ENCODE data around the gene RAB7B.

RAB7B gene

GRCh38 chr1:206002160-206002559 lies 1.0 kb downstream of the RAB7B start:
- no peaks in the 10 kb centered on the region for H3K36me3 ChIP-seq (ENCODE audit: control insufficient read depth, low read length)
- H3K4me3 ChIP-seq (ENCODE audit: low read length), result no peak overlapping the region
- H3K4me1 ChIP-seq (ENCODE audit: control insufficient read depth, low read length), result no peaks in the 10 kb centered on the region
- no peaks in the 10 kb centered on the region for H3K79me2 ChIP-seq (ENCODE audit: control insufficient read depth, low read length)
- no peaks in the 10 kb centered on the region for H3K9me2 ChIP-seq (replicated peaks; ENCODE audit: control insufficient read depth, low read length)
- TF ChIP-seq EZH2phosphoT487 (IDR thresholded peaks at IDR 0.05; ENCODE audit: borderline replicate concordance, low read length) (no peak), CTCF (IDR thresholded peaks at IDR 0.05; ENCODE audit: low read depth, low read length, poor library complexity, severe bottlenecking) (no peak)
- no peak overlapping the region for H3K4me2 ChIP-seq (ENCODE audit: low read length)
- H3K27ac ChIP-seq (ENCODE audit: low read depth, low read length), result no peak overlapping the region
- H3K9me3 ChIP-seq (ENCODE audit: control insufficient read depth, insufficient read depth, low read length), result no peaks in the 10 kb centered on the region
- H3K27me3 ChIP-seq (ENCODE audit: control insufficient read depth, low read length), result peaks cover 4% of the 10 kb centered on the region; the same call in 1 of the 2 replicates
- no peaks in the 10 kb centered on the region for H3F3A ChIP-seq (ENCODE audit: control insufficient read depth, insufficient read depth)
- no peaks in the 10 kb centered on the region for H4K20me1 ChIP-seq (ENCODE audit: control insufficient read depth, insufficient read depth, low read depth, low read length)

- peaks cover 4% of the 10 kb centered on the region; the same call in 1 of the 2 replicates for H3K27me3 ChIP-seq (ENCODE audit: control insufficient read depth, low read length)
- H4K20me1 ChIP-seq (ENCODE audit: control insufficient read depth, insufficient read depth, low read depth, low read length), result no peaks in the 10 kb centered on the region
- no peaks in the 10 kb centered on the region for H3K9me2 ChIP-seq (replicated peaks; ENCODE audit: control insufficient read depth, low read length)
- H3K27ac ChIP-seq (ENCODE audit: low read depth, low read length), result no peak overlapping the region
- H3K36me3 ChIP-seq (ENCODE audit: control insufficient read depth, low read length), result no peaks in the 10 kb centered on the region
- no peak overlapping the region for H3K4me2 ChIP-seq (ENCODE audit: low read length)
- no peaks in the 10 kb centered on the region for H3F3A ChIP-seq (ENCODE audit: control insufficient read depth, insufficient read depth)
- H3K79me2 ChIP-seq (ENCODE audit: control insufficient read depth, low read length), result no peaks in the 10 kb centered on the region
- H3K4me3 ChIP-seq (ENCODE audit: low read length), result no peak overlapping the region
- 0 out of 2 replicates have a peak, but pooled peaks cover 1% of the 10 kb centered on the region for H3K9me3 ChIP-seq (ENCODE audit: control insufficient read depth, insufficient read depth, low read length)
- H3K4me1 ChIP-seq (ENCODE audit: control insufficient read depth, low read length), result peaks cover 2% of the 10 kb centered on the region; the same call in 1 of the 2 replicates
- no peak for TF ChIP-seq EZH2phosphoT487 (IDR thresholded peaks at IDR 0.05; ENCODE audit: borderline replicate concordance, low read length)
- TF ChIP-seq CTCF (IDR thresholded peaks at IDR 0.05; ENCODE audit: low read depth, low read length, poor library complexity, severe bottlenecking), result no peak
These were observed 1.7 kb downstream of the RAB7B start for GRCh38 chr1:206001476-206001888.

- H3K4me1 ChIP-seq (ENCODE audit: control insufficient read depth, low read length), result peaks cover 3% of the 10 kb centered on the region; the same call in 1 of the 2 replicates
- no peak overlapping the region for H3K4me2 ChIP-seq (ENCODE audit: low read length)
- 0 out of 2 replicates have a peak, but pooled peaks cover 3% of the 10 kb centered on the region for H3K9me3 ChIP-seq (ENCODE audit: control insufficient read depth, insufficient read depth, low read length)
- no peaks in the 10 kb centered on the region for H3F3A ChIP-seq (ENCODE audit: control insufficient read depth, insufficient read depth)
- TF ChIP-seq EZH2phosphoT487 (IDR thresholded peaks at IDR 0.05; ENCODE audit: borderline replicate concordance, low read length) (no peak), CTCF (IDR thresholded peaks at IDR 0.05; ENCODE audit: low read depth, low read length, poor library complexity, severe bottlenecking) (no peak)
- H3K79me2 ChIP-seq (ENCODE audit: control insufficient read depth, low read length), result no peaks in the 10 kb centered on the region
- no peak overlapping the region for H3K4me3 ChIP-seq (ENCODE audit: low read length)
- H4K20me1 ChIP-seq (ENCODE audit: control insufficient read depth, insufficient read depth, low read depth, low read length), result no peaks in the 10 kb centered on the region
- no peak overlapping the region for H3K27ac ChIP-seq (ENCODE audit: low read depth, low read length)
- H3K27me3 ChIP-seq (ENCODE audit: control insufficient read depth, low read length), result peaks cover 4% of the 10 kb centered on the region; the same call in 1 of the 2 replicates
- no peaks in the 10 kb centered on the region for H3K36me3 ChIP-seq (ENCODE audit: control insufficient read depth, low read length)
- H3K9me2 ChIP-seq (replicated peaks; ENCODE audit: control insufficient read depth, low read length), result no peaks in the 10 kb centered on the region
These were observed 2.4 kb downstream of the RAB7B start for GRCh38 chr1:206000641-206001339.
